Epithelial cell of proximal tubule (primary cell): ENCODE measurements around the gene RMC1. TPM values are rescaled to one million over a fixed set of nuclear protein-coding genes. Genes with fewer than 3 reads are reported as not detected.

Experiments used
- DNase-seq: peaks from one replicate; pipeline ENCODE4 v3.0.0-alpha.2; 2011; ENCODE audit warnings: low read depth
- H3K4me3 ChIP-seq: 2 replicates; pipeline ENCODE4 v1.5.1; 2011; ENCODE audit warnings: low read depth, mild to moderate bottlenecking, low read length
- total RNA-seq: library from RNA; depleted of rRNA; stranded (reverse); fragments of >200 nt; gene quantifications from 2 replicates; pipeline ENCODE4 v1.2.3, GENCODE V29; 2015
- TF ChIP-seq, protein P1 (sequence below): conservative IDR thresholded peaks from 2 replicates; pipeline ENCODE4 v1.5.1; 2012; ENCODE audit warnings: low read depth, mild to moderate bottlenecking, low read length

The RMC1 gene
- total RNA-seq, 1 donor from 2014 or later: 37.0 TPM

DNA sequence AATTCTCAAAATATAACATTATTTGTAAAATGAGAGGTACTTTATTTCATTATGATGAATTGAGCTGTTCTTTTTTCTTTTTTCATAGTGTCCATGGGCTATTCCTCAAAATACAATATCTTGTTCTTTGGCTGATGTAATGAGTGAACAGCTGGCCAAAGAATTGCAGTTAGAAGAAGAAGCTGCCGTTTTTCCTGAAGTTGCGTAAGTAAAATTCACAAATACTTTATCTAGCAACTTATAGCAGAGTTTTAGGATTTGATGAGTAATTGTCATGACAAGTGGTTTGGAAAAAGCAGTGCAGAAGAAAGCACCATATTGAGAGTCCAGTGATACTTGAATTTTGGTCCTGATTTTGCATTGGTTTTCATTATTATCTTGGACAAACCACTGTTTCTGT lies 40.4 kb upstream of the RMC1 start:
- no peak overlapping the region for H3K4me3 ChIP-seq
- no peak for DNase-seq
- TF ChIP-seq, protein P1, sequence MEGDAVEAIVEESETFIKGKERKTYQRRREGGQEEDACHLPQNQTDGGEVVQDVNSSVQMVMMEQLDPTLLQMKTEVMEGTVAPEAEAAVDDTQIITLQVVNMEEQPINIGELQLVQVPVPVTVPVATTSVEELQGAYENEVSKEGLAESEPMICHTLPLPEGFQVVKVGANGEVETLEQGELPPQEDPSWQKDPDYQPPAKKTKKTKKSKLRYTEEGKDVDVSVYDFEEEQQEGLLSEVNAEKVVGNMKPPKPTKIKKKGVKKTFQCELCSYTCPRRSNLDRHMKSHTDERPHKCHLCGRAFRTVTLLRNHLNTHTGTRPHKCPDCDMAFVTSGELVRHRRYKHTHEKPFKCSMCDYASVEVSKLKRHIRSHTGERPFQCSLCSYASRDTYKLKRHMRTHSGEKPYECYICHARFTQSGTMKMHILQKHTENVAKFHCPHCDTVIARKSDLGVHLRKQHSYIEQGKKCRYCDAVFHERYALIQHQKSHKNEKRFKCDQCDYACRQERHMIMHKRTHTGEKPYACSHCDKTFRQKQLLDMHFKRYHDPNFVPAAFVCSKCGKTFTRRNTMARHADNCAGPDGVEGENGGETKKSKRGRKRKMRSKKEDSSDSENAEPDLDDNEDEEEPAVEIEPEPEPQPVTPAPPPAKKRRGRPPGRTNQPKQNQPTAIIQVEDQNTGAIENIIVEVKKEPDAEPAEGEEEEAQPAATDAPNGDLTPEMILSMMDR: no peak

DNA sequence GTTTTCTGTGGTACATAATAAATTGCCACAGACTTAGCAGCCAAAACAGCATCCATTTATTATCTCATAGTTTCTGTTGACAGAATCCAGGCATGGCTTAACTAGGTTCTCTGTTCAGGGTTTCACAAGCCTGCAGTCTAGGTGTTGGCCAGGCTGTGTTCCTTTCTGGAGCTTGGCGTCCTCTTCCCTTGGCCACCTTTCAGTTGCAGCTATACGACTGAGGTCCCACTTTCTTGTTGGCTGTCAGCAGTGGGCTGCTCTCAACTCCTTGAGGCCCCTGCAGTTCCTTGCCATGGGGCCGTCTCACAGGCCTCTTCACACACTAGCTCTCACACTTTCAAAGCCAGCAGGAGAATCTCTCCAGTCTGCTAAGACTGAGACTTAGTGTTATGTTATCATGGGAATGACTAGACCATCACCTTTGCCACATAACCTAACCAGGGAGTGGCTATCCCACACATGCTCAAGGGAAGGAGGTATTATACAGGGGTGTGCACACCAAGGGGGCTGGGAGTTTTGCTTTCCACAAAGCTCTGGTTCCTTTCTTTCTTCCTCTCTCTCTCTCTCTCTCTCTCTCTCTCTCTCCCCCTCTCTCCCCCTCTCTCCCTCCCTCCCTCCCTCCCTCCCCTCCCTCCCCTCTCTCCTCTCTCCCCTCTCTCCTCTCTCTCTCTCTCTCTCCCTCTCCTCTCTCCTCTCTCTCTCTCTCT lies 34.4 kb upstream of the RMC1 start:
- H3K4me3 ChIP-seq: no peak overlapping the region
- DNase-seq: no peak
- TF ChIP-seq, protein P1: no peak

DNA sequence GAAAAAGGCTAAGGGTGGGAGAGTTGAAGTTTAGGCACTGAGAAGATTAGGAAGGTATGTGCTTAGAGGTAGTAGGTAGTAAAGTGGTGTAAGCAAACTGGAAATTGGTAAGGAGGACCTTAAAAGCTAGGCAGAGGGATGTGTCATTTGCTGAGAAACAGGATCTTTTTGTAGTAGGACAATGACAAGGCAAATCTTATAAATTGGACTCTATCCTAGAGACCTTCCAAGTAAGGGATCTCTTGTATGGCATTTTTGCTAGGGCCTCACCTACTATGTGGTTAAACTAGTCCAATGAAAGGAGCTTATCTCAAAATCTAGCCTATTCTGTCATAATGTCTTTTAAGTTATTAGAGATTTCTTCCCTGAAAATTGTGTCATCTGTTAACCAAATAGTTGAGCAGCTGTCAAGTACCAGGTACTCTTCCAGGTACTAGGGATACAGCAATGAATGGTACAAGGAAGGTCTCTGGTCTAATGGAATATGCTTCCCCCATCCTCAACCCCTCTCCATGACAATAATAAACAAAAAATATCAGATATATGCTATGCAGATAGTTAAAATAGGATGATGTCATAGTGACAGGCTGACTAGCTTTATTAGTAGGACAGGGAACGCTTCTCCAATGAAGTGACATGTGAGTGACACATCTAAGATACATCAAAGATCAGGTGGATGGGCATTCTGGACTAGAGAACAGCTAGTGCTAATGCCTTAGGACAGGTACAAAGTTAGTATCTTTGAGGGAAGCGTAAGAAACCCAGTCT lies 32.5 kb upstream of the RMC1 start:
- DNase-seq: no peak
- H3K4me3 ChIP-seq: no peak overlapping the region
- TF ChIP-seq, protein P1: no peak

DNA sequence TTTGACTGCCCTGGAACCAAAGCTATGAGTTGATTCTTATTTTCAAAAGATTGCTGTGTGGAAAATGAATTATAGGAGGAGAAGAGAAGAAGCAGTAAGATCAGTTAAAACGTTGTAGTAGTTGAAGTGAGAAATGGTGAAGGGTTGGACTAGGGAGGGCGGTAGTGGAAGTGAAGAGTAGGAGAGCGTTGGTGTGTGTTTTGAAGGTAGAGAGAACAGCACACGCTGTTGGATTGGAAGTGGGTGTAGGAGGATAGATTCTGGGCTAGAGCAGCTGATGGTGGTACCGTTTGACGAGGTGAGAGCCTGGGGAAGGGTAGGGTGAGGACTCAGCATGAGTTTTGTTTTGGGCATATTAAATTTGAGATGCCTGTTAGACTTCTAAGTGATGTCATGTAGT lies 31.8 kb upstream of the RMC1 start:
- DNase-seq: no peak
- TF ChIP-seq, protein P1: no peak
- H3K4me3 ChIP-seq: no peak overlapping the region

DNA sequence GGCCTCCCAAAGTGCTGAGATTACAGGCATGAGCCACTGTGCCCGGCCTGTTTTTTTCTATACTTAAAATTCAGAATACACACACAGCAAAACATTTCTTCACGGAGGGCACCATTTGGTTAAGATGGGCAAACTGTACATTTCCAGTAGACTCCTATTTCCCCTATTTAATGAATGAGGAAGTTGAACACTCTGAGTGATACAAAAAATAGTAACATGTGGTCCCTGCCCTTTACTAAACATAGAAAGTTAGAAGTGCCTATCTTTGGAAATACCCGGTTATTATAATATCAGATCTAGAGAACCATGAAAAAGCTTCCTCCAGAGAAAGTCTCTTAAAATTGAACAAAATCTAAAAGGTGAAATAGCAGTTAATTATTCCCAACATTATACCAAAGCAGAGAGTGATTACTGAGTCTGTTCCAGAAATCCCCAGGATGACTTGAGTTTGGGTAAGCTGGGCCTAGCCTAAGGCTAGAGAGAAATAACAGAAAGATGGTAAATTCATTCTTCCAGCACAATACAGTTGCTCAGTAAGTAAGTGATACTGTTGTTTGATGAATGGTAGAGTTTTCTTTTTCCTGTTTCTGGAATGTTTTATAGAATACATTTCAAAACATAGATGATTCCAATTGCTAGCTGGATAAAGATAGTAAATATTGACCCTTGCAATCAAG lies 23.3 kb upstream of the RMC1 start:
- DNase-seq: no peak
- TF ChIP-seq, protein P1: no peak
- no peak overlapping the region for H3K4me3 ChIP-seq

DNA sequence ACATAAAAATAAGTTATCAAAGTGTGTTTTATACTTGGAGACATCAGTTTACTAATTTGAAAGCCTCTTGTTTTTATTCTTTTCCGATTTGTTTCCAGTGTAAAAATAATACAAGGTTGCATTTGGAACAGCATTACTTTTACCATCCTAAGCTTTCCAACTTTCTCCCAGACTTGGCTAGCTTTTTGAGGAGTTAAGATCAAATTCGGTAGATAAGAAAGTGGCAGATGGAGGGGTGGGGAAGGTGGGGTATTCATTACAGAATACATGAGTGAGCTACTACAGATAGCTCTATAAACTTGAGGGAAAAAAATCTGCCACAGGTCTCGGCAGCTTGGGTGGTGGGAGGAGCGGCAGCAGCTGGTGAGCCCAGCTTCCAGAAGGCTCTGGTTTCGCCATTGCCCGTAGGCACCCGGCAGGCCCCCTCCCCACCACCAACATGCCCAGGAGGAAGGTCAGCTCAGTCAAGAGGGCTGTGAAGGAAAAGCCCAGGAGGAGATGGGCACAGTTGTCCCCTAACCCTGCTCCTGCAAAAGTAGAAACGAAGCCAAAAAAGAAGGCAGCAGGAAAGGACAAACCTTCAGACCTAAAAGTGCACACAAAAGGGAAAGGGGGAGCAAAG lies 18.6 kb upstream of the RMC1 start:
- DNase-seq: no peak
- TF ChIP-seq, protein P1: no peak
- no peak overlapping the region for H3K4me3 ChIP-seq
